NCI-H1048 (cell line): Measurements from ENCODE around the gene LRPAP1.

Experiments used
- DNase-seq: peaks from one replicate; lab custom pipeline; 2025; lab: John Stamatoyannopoulos, UW

Gene LRPAP1

DNA sequence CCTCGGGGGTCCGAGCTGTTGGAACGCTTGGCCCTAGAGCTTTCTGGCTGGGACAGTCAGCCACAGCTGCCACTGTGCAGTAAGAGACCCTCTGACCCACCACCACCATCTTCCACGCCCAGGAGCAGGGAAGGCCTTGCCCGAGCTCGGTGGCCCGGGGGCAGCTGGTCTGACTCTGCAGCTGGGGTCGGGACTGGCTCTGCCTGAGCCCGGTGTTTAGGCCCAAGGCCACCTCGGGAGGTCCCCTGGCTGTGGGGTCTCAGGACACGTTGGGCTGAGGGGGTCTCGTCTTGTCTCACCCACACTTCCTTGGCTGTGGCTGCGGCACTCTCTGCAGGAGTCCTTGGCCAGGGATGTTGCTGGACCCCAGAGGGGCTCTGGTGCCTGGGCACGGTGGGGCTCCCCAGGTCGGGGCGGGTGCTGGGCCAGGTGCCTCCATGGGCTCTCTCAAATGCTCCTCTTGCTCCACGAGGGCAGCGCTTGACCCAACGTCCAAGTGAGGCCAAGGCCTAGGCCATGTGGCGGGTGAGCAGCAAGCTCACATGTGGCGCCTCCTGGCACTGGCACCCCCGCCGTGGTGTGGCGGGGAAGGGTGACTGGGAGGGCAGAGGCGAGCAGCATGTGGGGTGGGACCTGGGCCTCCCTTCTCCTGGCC lies 46.2 kb downstream of the LRPAP1 start:
- DNase-seq = no peak

DNA sequence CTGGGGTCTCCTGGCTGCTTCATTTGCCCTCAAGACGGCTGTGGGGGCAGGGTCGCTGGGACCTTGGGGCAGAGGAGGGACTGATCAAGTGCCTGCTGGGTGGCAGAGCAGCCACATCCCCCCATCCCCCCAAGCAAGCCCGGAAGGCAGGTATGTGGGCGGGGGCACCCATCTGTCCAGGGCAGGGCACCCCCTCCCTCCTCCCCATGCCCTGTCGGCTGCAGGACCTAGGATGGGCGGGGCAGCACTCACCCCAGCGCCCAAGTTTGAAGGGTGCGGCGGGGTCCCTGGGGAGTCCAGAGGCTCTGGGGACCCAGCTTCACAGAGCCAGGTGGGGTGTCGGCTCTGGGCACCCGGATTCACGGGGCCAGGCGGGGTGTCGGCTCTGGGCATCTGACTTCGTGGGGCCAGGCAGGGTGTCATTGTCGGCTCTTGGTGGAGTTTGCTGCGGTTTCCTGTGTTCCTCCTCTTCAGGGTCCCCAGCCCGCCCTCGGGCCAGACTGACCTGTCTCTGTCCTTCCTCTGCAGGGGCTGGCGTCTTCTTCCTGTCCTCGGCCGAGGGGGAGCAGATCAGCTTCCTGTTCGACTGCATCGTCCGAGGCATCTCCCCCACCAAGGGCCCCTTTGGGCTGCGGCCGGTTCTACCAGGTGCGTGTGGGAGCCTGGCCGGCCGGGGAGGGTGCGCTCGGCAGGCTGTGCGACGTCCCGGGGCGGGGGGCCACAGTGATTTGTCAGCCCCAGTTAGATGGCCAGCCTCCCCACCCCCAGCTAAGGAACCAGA lies 47.0 kb downstream of the LRPAP1 start:
- DNase-seq = no peak

DNA sequence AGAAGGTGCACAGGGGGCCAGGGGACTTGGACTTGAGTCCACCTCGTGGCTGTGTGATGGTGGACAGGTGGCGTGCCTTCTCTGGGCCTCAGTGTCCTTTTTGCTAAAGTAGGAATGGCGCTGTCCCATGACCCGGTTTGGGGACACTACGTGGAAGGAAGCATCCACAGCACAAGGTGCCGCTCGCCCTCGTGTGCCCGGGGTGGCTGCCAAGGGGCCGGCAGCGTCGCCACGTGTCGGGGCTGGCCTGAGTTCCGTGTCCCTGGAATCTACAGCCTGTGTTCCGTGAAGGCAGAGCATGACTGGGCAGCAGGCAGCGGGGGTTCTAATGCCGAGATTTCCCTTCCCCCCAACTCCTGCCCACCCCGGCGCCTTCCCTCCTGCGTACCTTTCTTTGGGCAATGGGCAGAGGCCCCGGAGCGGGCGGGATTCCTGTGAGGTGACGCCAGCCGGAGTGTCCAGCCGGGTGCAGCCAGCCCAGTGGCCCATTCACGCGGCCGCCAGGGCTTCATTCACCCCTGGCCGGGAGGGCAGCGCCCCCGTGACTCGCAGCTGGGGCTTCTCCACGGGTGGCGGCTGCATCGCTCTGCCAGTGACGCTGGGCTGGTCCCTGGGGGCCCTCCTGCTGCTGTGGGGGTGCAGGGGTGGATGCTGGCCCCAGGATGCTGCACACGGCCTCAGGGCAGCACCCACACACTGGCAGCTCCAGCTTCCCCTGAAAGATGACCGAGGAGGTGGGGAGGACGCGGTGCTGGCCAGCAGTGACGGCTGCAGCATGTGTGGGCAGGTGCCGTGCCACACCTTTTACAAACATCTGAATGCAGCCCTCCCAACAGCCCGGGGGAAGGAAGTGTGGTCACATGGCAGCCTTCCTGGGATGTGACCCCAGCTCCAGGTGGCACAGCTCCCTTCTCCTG lies 47.9 kb downstream of the LRPAP1 start:
- no peak for DNase-seq

DNA sequence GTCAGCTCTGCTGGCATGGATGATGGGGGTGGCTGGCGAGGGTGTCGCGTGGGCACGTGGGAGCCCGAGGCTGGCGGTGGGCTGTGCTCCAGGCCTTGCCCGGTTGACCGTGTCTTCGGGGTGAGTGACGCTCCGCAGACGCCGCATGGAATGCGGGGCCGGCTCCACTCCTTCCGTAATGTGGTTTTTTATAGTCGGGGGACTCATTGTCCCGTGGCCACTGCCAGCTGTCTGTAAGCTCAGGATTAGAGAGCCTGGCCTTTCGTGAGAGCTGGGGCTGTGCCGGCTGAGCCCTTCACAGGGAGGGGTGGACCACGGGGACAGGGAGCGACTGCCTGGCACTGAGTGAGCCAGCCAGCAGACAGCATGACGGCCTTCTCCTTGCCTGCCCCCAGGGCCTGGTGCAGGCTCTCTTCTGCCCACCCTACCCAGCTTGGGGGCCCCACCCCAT lies 48.7 kb downstream of the LRPAP1 start:
- no peak for DNase-seq

DNA sequence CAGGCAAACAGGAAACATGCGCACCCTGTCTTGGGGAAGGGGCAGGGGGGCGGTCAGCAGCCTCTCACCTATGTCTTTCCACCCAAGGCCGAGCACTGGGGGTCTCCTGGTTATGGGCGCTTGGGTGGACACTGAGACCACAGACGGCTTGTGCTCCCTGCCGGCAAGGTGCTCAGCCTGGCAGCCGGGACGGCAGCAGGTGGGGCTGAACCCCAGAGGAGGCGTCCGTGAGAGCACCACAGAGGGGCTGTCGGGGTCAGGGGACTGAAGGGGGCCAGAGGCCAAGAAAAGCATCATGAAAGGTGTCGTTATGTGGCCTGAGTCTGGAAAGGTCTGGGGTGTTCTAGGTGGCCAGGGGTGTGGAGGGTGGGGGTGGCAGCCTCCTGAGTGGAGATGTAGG lies 49.5 kb downstream of the LRPAP1 start:
- no peak for DNase-seq

DNA sequence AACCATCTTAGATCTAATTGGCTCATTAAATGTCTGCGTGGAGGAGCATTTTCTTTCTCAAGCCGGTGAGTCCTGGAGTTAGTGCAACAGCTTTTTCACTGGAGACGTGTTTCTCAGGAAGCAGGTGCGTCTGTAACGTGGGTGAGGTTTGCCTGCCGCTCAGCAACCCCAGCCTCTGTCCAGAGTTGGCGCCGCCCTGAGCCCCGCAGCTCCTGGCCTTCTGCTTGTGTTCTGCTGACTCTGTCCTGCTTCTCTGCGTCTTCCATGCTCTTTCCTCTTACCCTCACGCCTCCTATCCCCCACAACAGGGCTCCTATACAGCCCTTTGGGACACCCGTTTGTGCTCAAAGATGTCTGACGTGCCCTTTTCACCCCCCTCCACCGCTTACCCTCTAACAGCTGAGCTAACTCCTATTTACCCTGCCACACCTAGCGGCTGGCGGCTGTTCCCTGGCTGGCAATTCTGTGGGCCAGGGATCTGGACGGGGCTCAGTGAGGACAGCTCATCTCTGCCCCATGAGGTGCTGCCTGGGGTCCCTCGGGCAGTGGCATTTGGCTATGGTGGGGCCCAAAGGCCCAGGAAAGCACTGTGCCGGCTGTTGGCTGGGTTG lies 50.3 kb downstream of the LRPAP1 start:
- no peak for DNase-seq

DNA sequence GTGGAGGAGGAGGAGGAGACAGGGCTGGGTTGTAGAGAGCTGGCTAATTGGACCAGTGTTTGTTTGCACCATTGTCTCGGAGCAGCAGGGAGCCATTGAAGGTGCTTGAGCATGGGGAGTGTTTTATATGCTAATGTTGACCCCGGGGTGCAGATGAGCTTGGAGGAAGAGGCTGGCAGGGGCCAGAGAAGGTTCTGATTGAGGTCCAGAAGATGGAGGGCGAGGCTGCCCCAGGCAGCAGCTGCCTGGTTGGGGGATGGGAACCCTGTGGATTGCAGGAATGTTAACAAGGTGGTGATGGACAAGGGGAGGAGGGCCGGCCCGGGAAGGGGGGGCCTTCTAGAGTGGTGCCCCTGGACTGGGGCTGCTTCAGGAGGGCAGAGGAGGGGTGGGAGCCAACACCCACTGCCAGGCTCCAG lies 51.1 kb downstream of the LRPAP1 start:
- no peak for DNase-seq

DNA sequence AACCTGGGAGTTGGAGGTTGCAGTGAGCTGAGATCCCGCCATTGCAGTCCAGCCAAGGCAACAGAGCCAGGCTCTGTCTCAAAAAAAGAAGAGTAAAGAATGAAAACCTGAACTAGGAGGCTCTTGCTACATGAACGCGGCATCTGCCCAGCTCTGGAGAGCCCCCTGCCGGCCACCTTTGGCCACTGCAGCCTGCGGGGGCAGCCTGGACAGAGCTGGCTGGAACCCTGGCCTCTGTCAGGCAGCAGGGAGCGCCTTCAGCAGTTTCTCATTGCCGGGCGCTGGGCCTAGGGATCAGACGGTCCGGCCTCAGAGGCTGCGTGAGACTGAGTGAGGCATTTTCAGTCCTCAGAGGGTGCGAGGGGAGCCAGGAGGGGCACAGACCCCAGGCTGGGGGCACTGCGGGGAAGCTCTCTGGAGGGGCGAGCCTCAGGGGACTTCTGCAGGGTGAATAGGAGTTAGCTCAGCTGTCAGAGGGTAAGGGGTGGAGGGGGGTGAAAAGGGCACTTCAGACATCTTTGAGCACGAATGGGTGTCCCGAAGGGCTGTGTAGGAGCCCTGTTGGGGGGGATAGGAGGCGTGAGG lies 51.6 kb downstream of the LRPAP1 start:
- DNase-seq = no peak

DNA sequence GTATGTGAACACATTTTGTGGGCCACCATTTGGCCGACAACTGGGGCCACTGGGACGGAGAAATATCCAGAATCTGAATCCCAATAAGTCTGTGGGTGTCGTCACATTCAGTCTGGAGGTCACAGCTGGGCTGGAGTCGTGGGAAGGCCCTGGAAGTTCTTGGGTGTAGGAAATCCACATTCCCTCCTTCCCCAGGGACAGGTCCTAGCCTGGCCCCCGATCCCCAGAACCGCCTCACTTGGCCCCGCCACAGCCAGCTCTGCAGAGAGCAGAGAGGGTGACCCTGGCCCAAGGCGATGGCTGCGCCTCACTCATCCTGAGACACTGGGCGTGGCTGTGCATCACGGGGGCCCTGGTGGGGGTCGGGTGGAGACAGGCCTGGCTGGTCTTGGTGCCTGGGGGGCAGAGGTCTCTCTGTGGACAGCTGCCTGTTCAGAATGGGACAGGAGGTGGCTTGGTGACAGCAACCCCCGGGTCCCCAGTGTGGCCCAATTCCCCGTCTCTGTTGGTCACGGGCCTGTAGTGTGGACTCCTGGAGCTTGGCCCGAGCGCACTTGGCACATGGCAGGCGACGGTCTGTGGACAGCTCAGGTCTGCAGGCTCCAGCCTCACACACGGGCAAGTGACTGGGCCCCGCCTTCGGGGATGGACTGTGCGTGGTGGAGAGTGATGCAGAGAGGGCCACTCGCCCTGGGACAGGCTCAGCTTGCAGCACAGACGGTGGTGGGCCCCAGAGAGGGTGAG lies 52.7 kb downstream of the LRPAP1 start:
- no peak for DNase-seq

DNA sequence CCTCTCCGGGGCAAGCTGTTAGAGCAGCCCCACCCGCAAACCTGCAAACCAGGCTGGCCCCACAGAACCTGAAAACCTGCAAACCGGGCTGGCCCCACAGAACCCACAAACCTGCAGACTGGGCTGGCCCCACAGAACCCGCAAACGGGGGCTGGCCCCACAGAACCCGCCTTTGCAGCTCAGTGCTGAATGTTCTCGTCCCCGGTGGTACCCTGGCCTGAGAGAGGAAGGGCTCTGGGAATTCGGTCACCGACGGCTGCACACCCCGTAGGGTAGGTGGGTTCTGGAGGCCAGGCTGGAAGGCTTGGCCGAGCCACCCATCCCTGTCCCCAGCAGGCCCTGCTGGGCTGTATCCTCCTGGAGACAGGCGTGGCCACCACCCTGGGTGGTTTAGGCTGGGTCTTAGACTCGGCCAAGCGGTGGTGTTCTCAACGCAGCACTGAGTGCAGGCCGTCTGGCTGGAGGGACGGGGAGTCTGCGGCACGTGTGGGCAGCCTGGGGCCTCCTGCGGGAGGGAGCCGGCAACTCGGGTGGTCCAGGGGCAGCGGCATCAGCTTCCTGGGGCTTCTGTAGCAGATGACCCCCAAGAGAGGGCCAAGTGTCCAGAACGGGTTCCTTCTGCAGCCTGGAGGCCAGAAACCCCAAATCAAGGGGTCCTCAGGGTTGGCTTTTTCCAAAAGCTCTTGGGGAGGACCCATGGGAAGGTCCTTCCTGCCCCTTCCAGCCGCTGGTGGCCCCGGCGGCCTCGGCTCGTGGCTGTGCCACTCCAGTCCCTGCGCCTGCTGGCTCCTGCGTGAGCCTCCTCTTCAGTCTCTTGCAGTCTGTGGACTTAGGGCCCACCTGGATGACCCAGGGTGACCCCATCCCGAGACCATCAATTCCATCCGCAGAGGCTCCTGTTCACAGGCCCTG lies 53.5 kb downstream of the LRPAP1 start:
- no peak for DNase-seq

DNA sequence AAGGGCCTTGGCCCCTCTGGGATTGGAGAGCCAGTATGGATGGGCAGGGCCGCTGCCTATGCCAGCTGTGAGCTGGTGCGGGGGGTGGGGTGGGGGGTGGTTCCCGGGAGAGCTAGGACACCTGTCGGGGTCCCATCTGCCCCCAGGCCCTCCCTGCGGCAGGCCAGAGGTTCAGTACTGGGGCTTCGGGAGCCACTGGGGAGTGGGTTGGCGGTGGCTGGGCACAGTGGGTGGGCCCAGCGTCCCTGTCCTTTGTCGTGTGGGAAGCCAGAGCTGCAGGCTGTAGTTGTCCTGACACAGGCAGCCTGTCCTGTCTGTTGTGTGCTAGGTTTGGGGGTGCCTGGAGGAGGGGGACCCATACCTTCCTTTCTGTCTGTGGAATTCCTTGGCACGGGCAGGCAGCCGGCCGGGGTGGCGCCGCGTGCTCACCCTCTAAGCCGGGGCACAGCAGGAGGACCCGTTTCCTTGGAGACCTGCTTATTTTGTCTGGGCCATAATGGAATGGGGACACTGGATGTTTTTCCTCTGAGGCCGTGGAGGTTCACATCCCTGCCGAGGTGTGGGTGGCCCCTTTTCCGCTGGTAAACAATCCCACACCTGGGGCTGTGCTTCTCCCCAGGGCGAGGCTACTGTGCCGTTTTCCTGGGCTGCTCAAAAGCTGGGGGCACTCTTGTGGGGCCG lies 54.3 kb downstream of the LRPAP1 start:
- no peak for DNase-seq

DNA sequence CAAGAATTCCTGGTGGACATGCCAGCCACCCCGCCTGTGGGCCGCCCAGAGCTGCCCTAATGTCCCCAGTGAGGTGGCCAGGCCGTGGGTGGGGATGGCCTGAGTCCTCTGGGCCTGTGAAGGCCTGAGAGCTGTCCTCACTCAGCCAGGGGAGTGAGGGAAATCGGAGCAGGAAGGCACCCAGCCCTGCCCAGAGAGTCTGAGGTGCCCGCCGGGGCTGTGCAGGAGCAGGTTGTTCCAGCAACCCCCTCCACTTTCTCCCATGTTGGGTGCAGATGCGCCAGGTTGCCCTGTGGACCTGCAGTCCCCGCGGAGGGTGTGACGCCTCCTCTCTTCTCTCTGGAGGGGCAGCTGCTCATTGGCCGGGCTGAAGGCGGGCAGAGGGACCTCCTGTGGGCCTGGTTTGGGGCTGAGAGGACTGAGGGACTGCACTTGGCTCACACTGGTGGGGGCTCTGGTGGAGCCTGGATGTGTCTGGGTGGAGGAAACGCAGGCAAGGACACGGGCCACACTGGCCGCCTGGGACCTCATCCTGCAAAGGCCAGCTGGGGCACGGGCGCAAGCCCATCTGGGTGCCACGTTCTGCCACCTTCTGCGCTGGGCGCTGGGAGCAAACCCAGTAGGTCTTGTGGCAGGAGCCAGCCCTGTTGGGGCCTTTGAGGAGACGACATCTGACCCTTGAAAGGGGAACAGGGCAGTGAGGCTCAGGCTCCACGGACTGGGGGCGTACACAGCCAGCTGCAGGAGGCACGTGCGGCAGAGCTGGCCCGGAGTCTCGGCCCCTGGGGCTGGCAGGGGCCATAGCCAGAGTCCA lies 55.1 kb downstream of the LRPAP1 start:
- DNase-seq = no peak

DNA sequence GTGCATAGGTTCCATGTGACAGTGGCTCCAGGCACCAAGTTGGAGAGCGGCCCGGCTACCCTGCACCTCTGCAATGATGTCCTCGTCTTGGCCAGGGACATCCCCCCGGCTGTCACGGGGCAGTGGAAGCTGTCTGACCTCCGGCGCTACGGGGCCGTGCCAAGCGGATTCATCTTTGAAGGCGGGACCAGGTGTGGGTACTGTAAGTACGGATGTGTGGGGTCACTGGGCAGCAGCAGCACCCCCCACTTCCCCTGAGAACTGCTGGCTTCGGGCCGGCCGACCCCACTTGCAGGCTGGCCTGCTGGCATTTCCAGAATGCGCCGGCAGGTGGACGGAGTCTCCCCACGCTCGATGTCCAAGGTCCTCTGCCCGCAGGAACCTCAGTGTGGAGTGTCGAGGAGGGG lies 55.9 kb downstream of the LRPAP1 start:
- no peak for DNase-seq

DNA sequence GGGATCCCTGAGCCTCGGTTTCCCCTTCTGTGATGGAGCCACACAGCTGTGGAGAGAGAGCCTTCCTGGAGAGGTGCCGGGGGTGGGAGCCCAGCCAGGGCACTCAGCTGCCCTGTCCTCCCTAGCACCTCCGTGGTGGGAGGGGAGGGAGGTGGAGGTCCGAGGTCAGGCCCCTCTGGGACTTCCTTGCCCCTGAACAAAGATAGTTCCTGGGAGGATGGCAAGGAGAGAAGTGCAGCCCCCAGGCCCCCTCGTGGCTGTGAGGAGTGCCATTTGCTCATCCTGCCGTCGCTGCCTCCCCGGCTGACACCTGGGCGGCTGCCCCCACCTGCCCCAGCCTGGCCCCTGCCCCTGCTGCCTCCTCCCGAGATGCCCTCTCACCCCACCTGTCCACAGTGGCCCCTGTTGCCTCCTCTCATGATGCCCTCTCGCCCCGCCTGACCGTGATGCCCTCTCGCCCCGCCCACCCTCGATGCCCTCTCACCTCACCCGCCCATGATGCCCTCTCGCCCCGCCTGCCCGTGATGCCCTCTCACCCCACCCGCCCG lies 56.4 kb downstream of the LRPAP1 start:
- no peak for DNase-seq

DNA sequence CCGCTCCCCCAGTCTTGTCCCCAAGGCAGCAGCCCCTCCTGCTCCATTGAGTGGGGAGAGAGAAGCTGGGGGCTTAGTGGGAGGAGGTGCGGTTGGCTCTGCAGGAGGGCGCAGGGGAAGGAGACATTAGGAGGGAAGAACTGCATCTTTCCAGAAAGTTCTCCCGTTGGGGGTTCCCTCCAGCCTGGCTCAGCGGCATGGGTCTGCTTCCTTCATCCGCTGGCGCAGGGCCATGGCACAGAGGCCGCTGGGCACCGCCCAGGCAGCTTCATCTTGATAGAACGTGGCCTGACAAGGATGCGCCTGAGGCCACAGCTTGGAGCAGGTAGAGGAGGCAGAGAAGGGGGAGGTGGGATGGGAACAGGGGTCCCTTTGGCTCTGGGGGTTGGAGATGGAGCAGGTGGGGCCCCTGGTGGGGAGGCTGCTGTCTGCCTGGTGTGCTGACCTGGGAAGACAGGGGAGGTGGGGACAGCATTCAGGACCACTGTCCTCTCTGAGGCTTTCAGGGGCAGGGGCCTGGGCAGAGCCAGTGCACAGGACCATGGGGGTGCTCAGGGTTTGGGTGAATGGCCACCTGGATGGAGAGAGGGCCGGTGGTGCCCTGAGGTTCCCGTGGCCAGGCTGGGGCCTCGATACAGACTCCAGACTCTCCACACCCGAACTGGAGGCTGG lies 57.0 kb downstream of the LRPAP1 start:
- no peak for DNase-seq

DNA sequence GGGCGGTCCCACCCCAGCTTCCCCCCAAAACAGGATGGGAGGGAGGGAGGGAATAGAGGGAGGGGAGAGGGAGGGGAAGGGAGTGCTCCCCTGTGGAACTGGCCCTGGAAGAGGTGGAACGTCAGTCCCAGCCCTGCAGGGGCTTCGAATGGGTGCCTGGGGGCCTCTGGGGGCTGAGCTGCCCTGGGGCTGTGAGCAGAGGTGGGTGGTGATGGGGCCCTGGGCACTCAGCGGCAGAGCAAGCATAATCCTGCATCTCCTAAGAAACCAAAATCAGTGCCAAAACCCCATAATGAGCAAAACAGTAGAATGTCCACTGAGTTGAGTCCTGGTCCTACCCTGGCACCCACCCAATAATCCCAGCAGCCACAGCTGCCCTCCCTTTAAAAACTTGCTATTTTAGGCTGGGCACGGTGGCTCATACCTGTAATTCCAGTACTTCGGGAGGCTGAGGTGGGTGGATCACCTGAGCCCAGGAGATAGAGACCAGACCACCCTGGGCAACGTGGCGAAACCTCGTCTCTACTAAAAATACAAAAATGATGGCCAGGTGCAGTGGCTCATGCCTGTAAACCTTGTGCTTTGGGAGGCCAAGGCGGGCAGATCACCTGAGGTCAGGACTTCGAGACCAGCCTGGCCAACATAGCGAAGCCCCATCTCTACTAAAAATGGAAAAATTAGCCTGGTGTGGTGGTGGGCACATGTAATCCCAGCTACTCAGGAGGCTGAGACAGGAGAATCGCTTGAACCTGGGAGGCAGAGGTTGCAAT lies 58.0 kb downstream of the LRPAP1 start:
- DNase-seq = no peak
